GM18870 (cell line): ENCODE data around the gene ITGA8.
"Not testable (repeated sequence)": the region's sequence is repeated elsewhere in the genome, so short reads cannot be mapped to it uniquely, and the experiment has no call there.

ENCODE experiments used
- ATAC-seq: cut with Tn5 transposase; IDR thresholded peaks from one replicate; pipeline ENCODE4 v1.9.1; 2021; ENCODE audit warnings: moderate library complexity; ENCODE audit not compliant: unreplicated experiment

The ITGA8 gene

GRCh38 chr10:15567952-15568351 is 151.8 kb downstream of the ITGA8 start:
- ATAC-seq: no peak

- ATAC-seq: no peak
Measured at GRCh38 chr10:15563246-15563645, 156.5 kb downstream of the ITGA8 start.

- no peak for ATAC-seq
Measured at GRCh38 chr10:15562578-15562977, 157.1 kb downstream of the ITGA8 start.

GRCh38 chr10:15562116-15562515 is 157.6 kb downstream of the ITGA8 start:
- ATAC-seq: no peak

GRCh38 chr10:15558136-15558535 is 161.6 kb downstream of the ITGA8 start:
- no peak for ATAC-seq

- not testable (repeated sequence) for ATAC-seq
Measured at GRCh38 chr10:15557168-15557567, 162.6 kb downstream of the ITGA8 start.

- ATAC-seq: no peak
Measured at GRCh38 chr10:15550950-15551349, 168.8 kb downstream of the ITGA8 start.

GRCh38 chr10:15548331-15548730 is 171.4 kb downstream of the ITGA8 start:
- no peak for ATAC-seq

- no peak for ATAC-seq
Measured at GRCh38 chr10:15546606-15547005, 173.1 kb downstream of the ITGA8 start.

GRCh38 chr10:15545884-15546283 is 173.8 kb downstream of the ITGA8 start:
- ATAC-seq: no peak

GRCh38 chr10:15545266-15545665 is 174.5 kb downstream of the ITGA8 start:
- ATAC-seq: no peak

- no peak for ATAC-seq
Measured at GRCh38 chr10:15543994-15544393, 175.7 kb downstream of the ITGA8 start.

- no peak for ATAC-seq
Measured at GRCh38 chr10:15542817-15543216, 176.9 kb downstream of the ITGA8 start.

- ATAC-seq: no peak
Measured at GRCh38 chr10:15541376-15541775, 178.3 kb downstream of the ITGA8 start.

- ATAC-seq: no peak
Measured at GRCh38 chr10:15540727-15541126, 179.0 kb downstream of the ITGA8 start.

- ATAC-seq: no peak
Measured at GRCh38 chr10:15539262-15539661, 180.5 kb downstream of the ITGA8 start.

- ATAC-seq: not testable (repeated sequence)
Measured at GRCh38 chr10:15534928-15535538, 184.7 kb downstream of the ITGA8 start.

- ATAC-seq: no peak
Measured at GRCh38 chr10:15531927-15532722, 187.6 kb downstream of the ITGA8 start.

- ATAC-seq: no peak
Measured at GRCh38 chr10:15528859-15529239, 190.9 kb downstream of the ITGA8 start.

- ATAC-seq: no peak
Measured at GRCh38 chr10:15526754-15527153, 193.0 kb downstream of the ITGA8 start.

GRCh38 chr10:15521328-15521903 is 198.3 kb downstream of the ITGA8 start:
- ATAC-seq: no peak

GRCh38 chr10:15518250-15518649 is 201.5 kb downstream of the ITGA8 start:
- ATAC-seq: no peak
